H1 (cell line): Measurements from ENCODE around the gene PIMREG. TPM values are rescaled to one million over a fixed set of nuclear protein-coding genes. Genes with fewer than 3 reads are reported as not detected.

Source experiments
- CTCF ChIA-PET: fragments of 300-600 bp; sonication (Branson Sonifier 250); formaldehyde crosslinking; loops from one replicate; lab custom pipeline; 2021; ENCODE audit not compliant: partially characterized antibody; lab: Charles Lee
- POLR2A ChIA-PET: fragments of 300-600 bp; sonication (Branson Sonifier 250); formaldehyde crosslinking; loops from one replicate; lab custom pipeline; 2021; ENCODE audit warnings: inconsistent platforms; ENCODE audit not compliant: partially characterized antibody; lab: Charles Lee
- DNase-seq, 2 experiments: peaks; one replicate each; pipeline versions ENCODE4 v3.0.0 to v3.0.0-alpha.2; 2010 to 2022; ENCODE audit warnings: low spot score in 2 of 2, low read depth in 1 of 2, mixed read lengths in 1 of 2
- FAIRE-seq: peaks from 2 replicates; lab custom pipeline; 2011; peaks lifted over from hg19 to GRCh38; lab: Jason Lieb, UNC
- H2AFZ ChIP-seq: 2 replicates; pipeline ENCODE4 v1.8.1; 2012; ENCODE audit warnings: low read length, inconsistent platforms
- H2AK5ac ChIP-seq: 2 replicates; pipeline ENCODE4 v1.6.1; 2013; ENCODE audit warnings: low read depth, low read length
- H2BK120ac ChIP-seq: replicated peaks from 2 replicates; pipeline ENCODE3; 2013; ENCODE audit warnings: low read depth, low read length, inconsistent platforms
- H2BK12ac ChIP-seq: 2 replicates; pipeline ENCODE4 v1.6.1; 2013; ENCODE audit warnings: low read depth, low read length
- H2BK15ac ChIP-seq: 2 replicates; pipeline ENCODE4 v1.6.1; 2013; ENCODE audit warnings: low read length
- H2BK20ac ChIP-seq: 2 replicates; pipeline ENCODE4 v1.6.1; 2013; ENCODE audit warnings: low read length
- H2BK5ac ChIP-seq: 2 replicates; pipeline ENCODE4 v1.6.1; 2013; ENCODE audit warnings: low read depth, low read length
- H3K14ac ChIP-seq: 2 replicates; pipeline ENCODE4 v1.6.1; 2013; ENCODE audit warnings: inconsistent platforms; ENCODE audit not compliant: insufficient read length
- H3K18ac ChIP-seq: 2 replicates; pipeline ENCODE4 v1.6.1; 2013; ENCODE audit warnings: low read length; ENCODE audit errors: extremely low read depth
- H3K23ac ChIP-seq: 2 replicates; pipeline ENCODE4 v1.6.1; 2013; ENCODE audit warnings: inconsistent platforms; ENCODE audit not compliant: insufficient read length
- H3K23me2 ChIP-seq: 2 replicates; pipeline ENCODE4 v1.6.1; 2013; ENCODE audit warnings: low read depth, low read length
- H3K27ac ChIP-seq: 2 replicates; pipeline ENCODE4 v1.6.1; 2011; ENCODE audit warnings: low read depth, low read length, inconsistent platforms
- H3K27me3 ChIP-seq, 4 experiments: replicated peaks in 1 of 4; 1 replicate in 1 of 4; 2 replicates in 3 of 4; pipeline versions ENCODE4 v1.6.1 to v1.8.1; 2011 to 2013; ENCODE audit warnings: low read length in 3 of 4, mild to moderate bottlenecking in 3 of 4, inconsistent platforms in 2 of 4, mixed read lengths in 2 of 4, moderate library complexity in 1 of 4; ENCODE audit not compliant: control insufficient read depth in 3 of 4, insufficient read depth in 3 of 4; ENCODE audit errors: extremely low read depth in 1 of 4
- H3K36me3 ChIP-seq, 4 experiments: 2 replicates each; pipeline versions ENCODE4 v1.6.1 to v1.8.1; 2011 to 2013; ENCODE audit warnings: mild to moderate bottlenecking in 4 of 4, low read length in 3 of 4, moderate library complexity in 2 of 4, control low read depth in 1 of 4, inconsistent platforms in 1 of 4; ENCODE audit not compliant: insufficient read depth in 4 of 4, control insufficient read depth in 2 of 4
- H3K4ac ChIP-seq: replicated peaks from 2 replicates; pipeline ENCODE3; 2013; ENCODE audit warnings: low read length, low read depth, mixed read lengths, inconsistent platforms; ENCODE audit not compliant: insufficient read length
- H3K4me1 ChIP-seq, 4 experiments: replicated peaks in 1 of 4; 1 replicate in 1 of 4; 2 replicates in 3 of 4; pipeline versions ENCODE4 v1.6.1 to v1.8.1; 2011 to 2013; ENCODE audit warnings: low read length in 3 of 4, inconsistent platforms in 2 of 4, mixed read lengths in 1 of 4; ENCODE audit not compliant: insufficient read depth in 4 of 4, control insufficient read depth in 3 of 4
- H3K4me2 ChIP-seq, 2 experiments: 2 replicates each; pipeline versions ENCODE4 v1.6.1 to v1.8.1; 2011 to 2013; ENCODE audit warnings: low read depth in 2 of 2, low read length in 2 of 2, control low read depth in 1 of 2, inconsistent platforms in 1 of 2, mild to moderate bottlenecking in 1 of 2; ENCODE audit not compliant: insufficient read depth in 1 of 2
- H3K4me3 ChIP-seq, 4 experiments: fragments of 200-600, 300-600 bp in 1 of 4; sonication (generic), shearing (Covaris generic), sonication (Bioruptor Twin) in 1 of 4; 2 replicates each; pipeline versions ENCODE4 v1.5.1 to v1.8.1; 2011 to 2016; ENCODE audit warnings: low read length in 4 of 4, low read depth in 3 of 4, control low read depth in 2 of 4, inconsistent platforms in 2 of 4, mild to moderate bottlenecking in 2 of 4, mixed read lengths in 1 of 4, moderate library complexity in 1 of 4; ENCODE audit not compliant: insufficient read depth in 2 of 4; ENCODE audit errors: extremely low read depth in 1 of 4
- H3K56ac ChIP-seq: replicated peaks from 2 replicates; pipeline ENCODE3; 2013; ENCODE audit warnings: low read depth, mild to moderate bottlenecking, mixed read lengths, low read length, inconsistent platforms; ENCODE audit not compliant: insufficient read length
- H3K79me1 ChIP-seq: 2 replicates; pipeline ENCODE4 v1.6.1; 2013; ENCODE audit warnings: low read depth, low read length, control low read depth
- H3K79me2 ChIP-seq, 2 experiments: 2 replicates each; pipeline versions ENCODE4 v1.6.1 to v1.8.1; 2012 to 2013; ENCODE audit warnings: low read length in 2 of 2, mild to moderate bottlenecking in 2 of 2, inconsistent platforms in 1 of 2; ENCODE audit not compliant: insufficient read depth in 2 of 2, control insufficient read depth in 1 of 2
- H3K9ac ChIP-seq, 4 experiments: replicated peaks in 1 of 4; 1 replicate in 1 of 4; 2 replicates in 3 of 4; pipeline versions ENCODE4 v1.6.1 to v1.8.1; 2011 to 2013; ENCODE audit warnings: low read depth in 3 of 4, low read length in 3 of 4, control low read depth in 2 of 4, mild to moderate bottlenecking in 2 of 4, moderate library complexity in 2 of 4, inconsistent platforms in 1 of 4; ENCODE audit errors: extremely low read depth in 1 of 4
- H3K9me3 ChIP-seq, 2 experiments: 2 replicates each; pipeline versions ENCODE4 v1.6.1 to v1.8.1; 2012 to 2013; ENCODE audit warnings: mild to moderate bottlenecking in 2 of 2, moderate library complexity in 2 of 2, control low read depth in 1 of 2, inconsistent platforms in 1 of 2, low read depth in 1 of 2, low read length in 1 of 2, mixed read lengths in 1 of 2; ENCODE audit not compliant: insufficient read depth in 2 of 2
- H4K20me1 ChIP-seq, 2 experiments: replicated peaks in 1 of 2; 2 replicates each; pipeline versions ENCODE3 to v1.8.1; 2011 to 2013; ENCODE audit warnings: inconsistent platforms in 2 of 2, low read length in 2 of 2, mild to moderate bottlenecking in 1 of 2; ENCODE audit not compliant: insufficient read depth in 2 of 2, control insufficient read depth in 1 of 2
- H4K5ac ChIP-seq: 2 replicates; pipeline ENCODE4 v1.6.1; 2013; ENCODE audit warnings: low read length, low read depth, mixed read lengths, inconsistent platforms; ENCODE audit not compliant: insufficient read length
- H4K8ac ChIP-seq: 2 replicates; pipeline ENCODE4 v1.8.0; 2013; ENCODE audit warnings: mild to moderate bottlenecking, moderate library complexity, low read length, inconsistent platforms; ENCODE audit not compliant: insufficient read depth; ENCODE audit errors: extremely low read depth
- H4K91ac ChIP-seq: replicated peaks from 2 replicates; pipeline ENCODE3; 2013; ENCODE audit warnings: low read length, mixed read lengths, inconsistent platforms; ENCODE audit not compliant: insufficient read length
- BRCA1 ChIP-seq: IDR thresholded peaks from 2 replicates; pipeline ENCODE4 v1.6.1; 2012; ENCODE audit warnings: low read depth, low read length, improper control_type of control experiment
- CBX5 ChIP-seq: fragments of 300-800, 300-1000 bp; sonication (generic); IDR thresholded peaks from 2 replicates; pipeline ENCODE4 v1.7.1; 2016; ENCODE audit warnings: antibody characterized with exemption, low read length, low read depth
- CBX8 ChIP-seq: fragments of 300-800, 300-1000 bp; sonication (generic); IDR thresholded peaks from 2 replicates; pipeline ENCODE4 v1.7.1; 2016; ENCODE audit warnings: low read depth, low read length, borderline replicate concordance
- EP300 ChIP-seq, 2 experiments: IDR thresholded peaks; 1 replicate in 1 of 2; 2 replicates in 1 of 2; pipeline ENCODE4 v1.6.1; 2011 to 2012; ENCODE audit warnings: low read depth in 2 of 2, low read length in 2 of 2, mild to moderate bottlenecking in 2 of 2, borderline replicate concordance in 1 of 2, inconsistent platforms in 1 of 2, moderate library complexity in 1 of 2
- EZH2 ChIP-seq: fragments of 200-600 bp; sonication (generic); IDR thresholded peaks from 2 replicates; pipeline ENCODE4 v1.7.1; 2012; ENCODE audit warnings: low read depth, mild to moderate bottlenecking, moderate library complexity, low read length, inconsistent platforms; ENCODE audit not compliant: severe bottlenecking
- NANOG ChIP-seq: IDR thresholded peaks from 2 replicates; pipeline ENCODE4 v1.6.1; 2011; ENCODE audit warnings: low read length, low read depth, mild to moderate bottlenecking, inconsistent platforms; ENCODE audit not compliant: insufficient read depth, poor library complexity, severe bottlenecking
- PHF8 ChIP-seq: fragments of 200-600 bp; sonication (generic); conservative IDR thresholded peaks from 2 replicates; pipeline ENCODE4 v1.7.1; 2012; ENCODE audit warnings: low read depth, mild to moderate bottlenecking, inconsistent platforms, low read length, moderate library complexity
- RAD21 ChIP-seq, 2 experiments: IDR thresholded peaks in 1 of 2; conservative IDR thresholded peaks in 1 of 2; 2 replicates each; pipeline ENCODE4 v1.6.1; 2011; ENCODE audit warnings: low read depth in 2 of 2, low read length in 2 of 2, improper control_type of control experiment in 1 of 2, inconsistent platforms in 1 of 2, mild to moderate bottlenecking in 1 of 2, moderate library complexity in 1 of 2
- SP1 ChIP-seq: IDR thresholded peaks from 2 replicates; pipeline ENCODE4 v1.6.1; 2011; ENCODE audit warnings: low read depth, low read length
- TAF1 ChIP-seq: IDR thresholded peaks from 2 replicates; pipeline ENCODE4 v1.6.1; 2011; ENCODE audit warnings: mild to moderate bottlenecking, low read depth, low read length
- WGBS, 2 experiments: shearing (Covaris generic) in 1 of 2; methylation state at CpG; one replicate each; pipeline versions ENCODE4 v1.1.6 to v1.1.7; 2013 to 2015; ENCODE audit warnings: low lambda C conversion rate in 2 of 2, mixed read lengths in 2 of 2, inconsistent platforms in 1 of 2, low coverage in 1 of 2, missing lambda C conversion rate in 1 of 2; ENCODE audit not compliant: insufficient replicate concordance in 2 of 2, insufficient coverage in 1 of 2, insufficient read length in 1 of 2; ENCODE audit errors: extremely low coverage in 1 of 2, missing lambda C conversion rate in 1 of 2; 5-methylcytosine and 5-hydroxymethylcytosine counted together
- polyA plus RNA-seq, 7 experiments: library from polyadenylated mRNA; depleted of rRNA in 3 of 7; stranded (reverse) in 5 of 7; unstranded in 2 of 7; fragments of >200 nt in 5 of 7; fragments of 200-250 nt in 2 of 7; gene quantifications; 1 replicate in 5 of 7; 2 replicates in 1 of 7; 4 replicates in 1 of 7; pipeline versions ENCODE4 v1.2.1 to v1.2.3, GENCODE V29; 2011 to 2013; ENCODE audit warnings: missing spikeins in 2 of 7, mixed read lengths in 2 of 7
- total RNA-seq: library from RNA; stranded (reverse); fragmentation: NEBNext Ultra II Directional; extraction: Animal tissue kit (Norgen Biotek cat#: 25700); gene quantifications from 2 replicates; pipeline ENCODE4 v1.2.1, GENCODE V29; 2021

The PIMREG gene
- total and polyA plus RNA-seq, 2 of the 8 experiments (the other 6 are each of a cell fraction or from before 2014, with no cell fraction given), result 133 to 148 TPM

- H4K20me1 ChIP-seq, result peaks cover 0 to 2% of the 10 kb centered on the region in 2 experiments
- peak overlapping the region; percentile 95 for H2BK15ac ChIP-seq
- H3K79me1 ChIP-seq, result no peaks in the 10 kb centered on the region
- no peak for FAIRE-seq
- no peaks in the 10 kb centered on the region for H3K79me2 ChIP-seq
- H3K9me3 ChIP-seq, result no peaks in the 10 kb centered on the region
- 81% methylated on average over 14 of the region's 14 CpGs; no CpG with 5 or more reads in 1 of the 2 experiments for WGBS, 2 experiments
- H3K36me3 ChIP-seq, result peaks cover 0 to 3% (median 0%) of the 10 kb centered on the region in 4 experiments; a peak in 3 of 8 replicates
- peaks cover 12% of the 10 kb centered on the region for H3K23me2 ChIP-seq
- no peak overlapping the region; the same call in 1 of the 2 replicates for H2AK5ac ChIP-seq
- H2AFZ ChIP-seq, result no peak overlapping the region
- H3K4ac ChIP-seq, result peak overlapping the region; percentile 22
- no peaks in the 10 kb centered on the region; a peak in 3 of 7 replicates for H3K27me3 ChIP-seq
- H2BK12ac ChIP-seq, result peak overlapping the region; percentile 94; the same call in 1 of the 2 replicates
- H2BK20ac ChIP-seq, result peak overlapping the region; percentile 90
- peak overlapping the region; percentile 21 for H2BK120ac ChIP-seq
- H3K56ac ChIP-seq, result no peak overlapping the region
- no peak overlapping the region for H3K14ac ChIP-seq
- no peak overlapping the region for H3K9ac ChIP-seq
- H4K91ac ChIP-seq, result no peak overlapping the region
- H3K27ac ChIP-seq, result no peak overlapping the region
- CTCF ChIA-PET, result no interaction called here
- no peak overlapping the region for H4K5ac ChIP-seq
- POLR2A ChIA-PET, result interaction anchor here (1.0 to 7.4 kb wide), 3 partner anchors 7 to 15 kb away, joined by 3 to 34 read pairs (median 4); partner anchors contain the start of gene PIMREG
- no peak for DNase-seq
- H3K4me3 ChIP-seq, result no peak overlapping the region
- peaks cover 2 to 50% (median 35%) of the 10 kb centered on the region in 4 experiments for H3K4me1 ChIP-seq
- no peak overlapping the region; the same call in 1 of the 2 replicates for H3K18ac ChIP-seq
- H2BK5ac ChIP-seq, result peak overlapping the region; percentile 66; the same call in 1 of the 2 replicates
- H3K4me2 ChIP-seq, result no peak overlapping the region
- no peak overlapping the region; the same call in 1 of the 2 replicates for H4K8ac ChIP-seq
- no peak overlapping the region for H3K23ac ChIP-seq
- TF ChIP-seq CBX8 (no peak), RAD21 (IDR thresholded peaks at IDR 0.05 in 1 of 2, conservative IDR thresholded peaks at IDR 0.05 in 1 of 2; ENCODE audit: low read depth in 2 of 2, low read length in 2 of 2) (no peak), EZH2 (no peak), NANOG (no peak), SP1 (no peak), TAF1 (no peak), PHF8 (no peak), BRCA1 (no peak), CBX5 (no peak), EP300 (IDR thresholded peaks at IDR 0.05; ENCODE audit: borderline replicate concordance in 1 of 2, low read depth in 2 of 2, low read length in 2 of 2) (no peak)
Observed at GRCh38 chr17:6456914-6457687, 12.8 kb downstream of the PIMREG start.
